ENCODE results near the gene DNAJC1. TPM values are rescaled to one million over a fixed set of nuclear protein-coding genes. Genes with fewer than 3 reads are reported as not detected.
"Not testable (repeated sequence)": the region's sequence is repeated elsewhere in the genome, so short reads cannot be mapped to it uniquely, and the experiment has no call there.

Gene DNAJC1
- total RNA-seq, 4 donors from 2014 or later: 27.4 to 59.5 (median 37.6) TPM

DNA sequence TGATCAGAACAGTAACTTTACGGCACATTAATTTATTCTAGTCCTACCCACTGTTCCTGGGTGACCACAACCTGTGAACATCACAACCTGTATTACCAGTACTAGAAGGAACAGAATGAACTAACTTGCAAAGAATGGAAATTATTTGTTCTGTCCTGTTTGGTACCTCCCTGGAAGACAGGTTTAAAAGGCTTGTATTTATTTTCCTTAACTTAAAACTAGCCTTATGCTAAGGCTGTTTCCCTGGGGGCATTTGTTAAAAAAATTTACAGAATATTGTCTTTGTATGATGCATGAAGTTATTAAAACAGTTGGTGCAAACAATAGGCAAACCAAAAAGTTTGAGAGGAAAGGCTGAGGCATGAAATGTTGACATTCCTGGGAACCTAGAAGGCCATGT, 132.7 kb downstream of the DNAJC1 start:
- Histone ChIP-seq H3K27ac (no peak overlapping the region), H3K36me3 (no peaks in the 10 kb centered on the region), H3K9me3 (no peaks in the 10 kb centered on the region), H3K4me1 (no peaks in the 10 kb centered on the region), H3K27me3 (no peaks in the 10 kb centered on the region), H3K4me3 (no peak overlapping the region)
- intact Hi-C loops (cut with DNase I; ENCODE audit: low total_unique reads): no loop called here
- no peak for DNase-seq
- no peak for TF ChIP-seq CTCF (IDR thresholded peaks at IDR 0.05)
- no peak for TF ChIP-seq POLR2A (IDR thresholded peaks at IDR 0.05)

DNA sequence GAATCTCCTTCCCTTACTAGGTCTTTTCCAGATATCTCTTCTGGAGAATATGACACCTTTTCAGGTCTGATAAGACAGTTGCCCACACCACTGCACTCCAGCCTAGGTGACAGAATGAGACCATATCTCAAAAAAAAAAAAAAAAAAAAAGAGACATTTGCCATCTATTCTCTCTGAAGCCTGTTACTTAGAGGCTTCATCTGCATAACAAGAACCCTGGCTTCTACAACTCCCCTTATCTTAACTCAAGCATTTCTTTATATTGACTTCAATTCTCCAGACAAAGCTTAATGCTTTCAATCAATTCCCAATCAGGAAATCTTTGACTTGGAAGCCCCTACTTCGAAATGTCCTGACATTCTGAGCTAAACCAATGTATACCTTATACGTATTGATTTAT, 134.4 kb downstream of the DNAJC1 start:
- H3K4me1 ChIP-seq; DNase-seq; intact Hi-C loops (cut with DNase I; ENCODE audit: low total_unique reads); H3K4me3 ChIP-seq; H3K27ac ChIP-seq; H3K9me3 ChIP-seq; H3K27me3 ChIP-seq; H3K36me3 ChIP-seq: not testable (repeated sequence)

DNA sequence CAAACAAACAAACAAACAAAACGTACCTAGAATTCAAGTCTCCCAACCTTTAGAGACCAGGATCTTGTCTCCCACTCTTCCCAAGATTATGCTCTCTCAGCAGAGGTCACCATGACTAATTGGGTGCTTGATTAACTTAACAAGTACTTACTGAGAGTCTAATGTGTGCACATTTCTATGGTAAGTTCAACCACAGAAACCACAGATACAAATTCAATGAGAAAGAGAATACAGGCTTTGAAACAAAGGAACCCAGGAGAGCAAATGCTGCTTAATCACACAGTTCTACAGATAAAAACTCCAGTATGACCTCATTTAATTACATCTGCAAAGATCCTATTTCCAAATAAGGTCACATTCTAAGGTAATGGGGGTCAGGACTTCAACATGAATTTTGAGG, 142.8 kb downstream of the DNAJC1 start:
- no peak for DNase-seq
- H3K27me3 ChIP-seq: no peaks in the 10 kb centered on the region
- no peaks in the 10 kb centered on the region for H3K36me3 ChIP-seq
- H3K4me1 ChIP-seq: no peaks in the 10 kb centered on the region
- no peak overlapping the region for H3K27ac ChIP-seq
- H3K9me3 ChIP-seq: no peaks in the 10 kb centered on the region
- intact Hi-C loops (cut with DNase I; ENCODE audit: low total_unique reads): no loop called here
- H3K4me3 ChIP-seq: no peak overlapping the region
- no peak for TF ChIP-seq POLR2A (IDR thresholded peaks at IDR 0.05)
- TF ChIP-seq CTCF (IDR thresholded peaks at IDR 0.05): no peak

GRCh38 chr10:21858455-21858854, 145.1 kb downstream of the DNAJC1 start:
- no peaks in the 10 kb centered on the region for H3K27me3 ChIP-seq
- no peak for TF ChIP-seq CTCF (IDR thresholded peaks at IDR 0.05)
- no peaks in the 10 kb centered on the region for H3K36me3 ChIP-seq
- intact Hi-C loops (cut with DNase I; ENCODE audit: low total_unique reads): no loop called here
- DNase-seq: no peak
- H3K9me3 ChIP-seq: no peaks in the 10 kb centered on the region
- H3K27ac ChIP-seq: no peak overlapping the region
- no peak overlapping the region for H3K4me3 ChIP-seq
- no peaks in the 10 kb centered on the region for H3K4me1 ChIP-seq

- H3K27ac ChIP-seq: no peak overlapping the region
- DNase-seq: no peak
- intact Hi-C loops (cut with DNase I; ENCODE audit: low total_unique reads): no loop called here
Measured at GRCh38 chr10:21849607-21850006, 153.9 kb downstream of the DNAJC1 start.

More at GRCh38 chr10:21849607-21850006, 153.9 kb downstream of the DNAJC1 start:
- no peaks in the 10 kb centered on the region for H3K4me1 ChIP-seq
- TF ChIP-seq CTCF (IDR thresholded peaks at IDR 0.05) (no peak), POLR2A (IDR thresholded peaks at IDR 0.05) (no peak)
- H3K36me3 ChIP-seq: no peaks in the 10 kb centered on the region
- peaks cover 0 to 4% of the 10 kb centered on the region in 2 donors for H3K9me3 ChIP-seq
- H3K27me3 ChIP-seq: no peaks in the 10 kb centered on the region
- H3K4me3 ChIP-seq: no peak overlapping the region
